Activated CD8-positive, alpha-beta memory T cell treated with anti-CD3 and anti-CD28 coated beads for 36 hours (primary cell): ENCODE results near the gene CARD11. TPM values are rescaled to one million over a fixed set of nuclear protein-coding genes. Genes with fewer than 3 reads are reported as not detected.
"Not testable (repeated sequence)": the region's sequence is repeated elsewhere in the genome, so short reads cannot be mapped to it uniquely, and the experiment has no call there.

Experiments
- CTCF ChIA-PET: fragments of 350-600 bp; sonication (Branson Sonifier 250); formaldehyde crosslinking; loops from one replicate; lab custom pipeline; 2021; ENCODE audit warnings: antibody characterized with exemption; lab: Charles Lee
- POLR2A ChIA-PET: fragments of 350-600 bp; sonication (Branson Sonifier 250); formaldehyde crosslinking; loops from one replicate; lab custom pipeline; 2021; ENCODE audit warnings: antibody characterized with exemption; lab: Charles Lee
- total RNA-seq, 2 experiments: library from RNA; stranded (reverse); gene quantifications; one replicate each; pipeline ENCODE4 v1.2.3, GENCODE V29; 2021

The CARD11 gene
- total RNA-seq, 2 experiments from 2014 or later, result 82.5 to 85.4 TPM

DNA sequence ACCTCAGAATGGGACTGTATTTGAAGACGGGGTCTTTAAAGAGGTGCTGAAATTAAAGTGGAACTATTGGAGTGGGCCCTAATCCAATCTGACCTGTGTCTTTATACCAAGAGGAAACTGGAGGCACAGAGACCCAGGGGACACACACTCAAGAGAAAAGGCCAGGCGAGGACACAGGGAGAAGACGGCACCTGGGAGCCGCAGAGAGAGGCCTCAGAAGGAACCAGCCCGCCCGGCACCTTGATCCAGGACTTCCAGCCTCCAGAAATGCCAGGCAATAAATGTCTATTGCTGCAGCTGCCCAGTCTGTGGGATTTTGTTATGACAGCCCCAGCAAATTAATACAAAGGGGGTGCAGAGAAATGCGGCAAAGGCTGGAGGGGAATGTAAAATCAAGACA, 10.5 kb downstream of the CARD11 start:
- ChIA-PET POLR2A (interaction anchor here (0.7 kb wide), 1 partner anchor 35 kb away, joined by 5 read pairs; no protein-coding TSS in a partner anchor), CTCF (no interaction called here)

- ChIA-PET CTCF (no interaction called here), POLR2A (no interaction called here)
Observed at GRCh38 chr7:3032256-3032655, 11.4 kb downstream of the CARD11 start.

GRCh38 chr7:3029138-3029537, 14.5 kb downstream of the CARD11 start:
- ChIA-PET CTCF (interaction anchor here (0.7 to 1.3 kb wide), 3 partner anchors 11 to 1330 kb away, joined by 3 to 5 read pairs (median 4); no protein-coding TSS in a partner anchor), POLR2A (no interaction called here)

- ChIA-PET CTCF (interaction anchor here (0.7 to 1.5 kb wide), 5 partner anchors 11 to 1330 kb away, joined by 3 to 5 read pairs (median 3); no protein-coding TSS in a partner anchor), POLR2A (no interaction called here)
Observed at GRCh38 chr7:3028758-3029093, 14.9 kb downstream of the CARD11 start.

- ChIA-PET CTCF (interaction anchor here (0.7 to 1.5 kb wide), 7 partner anchors 12 to 1331 kb away, joined by 3 to 5 read pairs (median 3); no protein-coding TSS in a partner anchor), POLR2A (interaction anchor here (0.7 to 0.8 kb wide), 2 partner anchors 134 to 673 kb away, joined by 3 to 6 read pairs; no protein-coding TSS in a partner anchor)
Observed at GRCh38 chr7:3028071-3028757, 15.5 kb downstream of the CARD11 start.

DNA sequence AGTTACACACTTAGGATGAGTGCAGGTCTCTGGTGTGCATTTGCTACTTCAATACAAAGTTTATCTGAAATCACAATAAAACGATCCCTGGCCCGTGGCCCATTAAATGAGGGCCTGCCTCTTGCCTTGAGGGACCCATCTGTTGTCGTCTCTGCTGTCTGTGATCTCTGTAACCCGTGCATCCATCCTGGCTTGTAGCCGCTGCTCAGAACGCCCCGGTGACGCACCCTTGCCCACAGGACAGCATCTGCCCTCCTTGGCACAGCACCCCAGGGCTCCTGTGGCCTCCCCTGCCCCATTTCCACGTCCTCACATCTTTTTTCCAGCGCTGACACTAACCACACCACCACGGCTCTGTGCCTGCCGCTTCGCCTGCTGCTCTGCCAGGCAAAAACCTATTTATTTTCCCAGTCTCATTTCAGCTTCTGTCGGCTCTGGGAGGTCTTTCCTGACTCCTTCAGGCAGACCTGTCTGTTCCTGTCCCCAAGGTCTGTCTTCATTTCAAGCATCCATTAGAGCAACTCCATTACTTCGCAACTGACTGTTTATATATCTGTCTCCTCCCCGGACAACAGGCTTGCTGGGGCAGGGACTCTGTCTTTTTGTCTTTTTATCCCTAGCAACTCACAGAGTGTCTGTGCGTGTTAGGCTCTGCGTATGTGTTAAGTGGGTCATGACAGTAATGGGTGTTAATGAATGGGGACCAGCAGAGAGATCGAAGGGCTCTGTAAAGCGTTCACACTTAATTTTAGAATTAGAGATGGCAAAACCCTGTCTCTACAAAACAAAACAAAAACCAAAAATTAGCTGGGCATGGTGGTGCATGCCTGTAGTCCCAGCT, 16.4 kb downstream of the CARD11 start:
- CTCF ChIA-PET, result interaction anchor here (0.6 to 1.5 kb wide), 5 partner anchors 12 to 86 kb away, joined by 3 to 4 read pairs (median 4); no protein-coding TSS in a partner anchor

GRCh38 chr7:3025616-3026015, 18.1 kb downstream of the CARD11 start:
- ChIA-PET POLR2A (no interaction called here), CTCF (no interaction called here)

More for the DNA sequence above, 16.4 kb downstream of the CARD11 start:
- POLR2A ChIA-PET, result no interaction called here

DNA sequence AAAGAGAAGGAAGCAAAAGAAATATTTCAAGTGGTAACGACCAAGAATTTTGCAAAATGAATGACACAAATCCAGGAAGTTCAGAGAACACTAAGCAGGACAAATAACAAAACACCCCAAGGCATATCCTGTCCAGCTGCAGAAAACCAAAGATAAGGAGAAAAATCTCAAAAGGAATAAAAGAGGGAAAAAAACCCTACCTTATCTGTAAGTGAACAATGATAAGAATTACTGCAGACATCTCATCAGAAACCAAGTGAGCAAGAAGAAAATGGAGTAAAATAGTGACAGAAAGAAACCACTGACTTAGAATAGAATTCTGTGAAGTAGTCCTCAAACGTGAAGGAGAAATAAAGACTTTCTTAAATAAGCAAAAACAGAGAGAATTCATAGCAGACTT, 21.8 kb downstream of the CARD11 start:
- ChIA-PET CTCF (no interaction called here), POLR2A (no interaction called here)

DNA sequence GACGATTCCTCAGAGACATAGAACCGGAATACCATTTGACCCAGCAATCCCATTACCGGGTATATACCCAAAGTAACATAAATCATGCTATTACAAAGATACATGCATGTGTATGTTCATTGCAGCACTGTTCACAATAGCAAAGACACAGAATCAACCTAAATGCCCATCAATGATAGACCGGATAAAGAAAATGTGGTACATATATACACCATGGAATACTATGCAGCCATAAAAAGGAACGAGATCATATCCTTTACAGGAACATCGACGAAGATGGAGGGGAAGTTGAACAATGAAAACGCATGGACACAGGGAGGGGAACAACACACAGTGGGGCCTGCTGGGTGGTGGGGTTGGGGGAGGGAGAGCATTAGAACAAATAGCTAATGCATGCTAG, 22.4 kb downstream of the CARD11 start:
- CTCF ChIA-PET, result not testable (repeated sequence)

GRCh38 chr7:3020416-3020815, 23.3 kb downstream of the CARD11 start:
- CTCF ChIA-PET, result no interaction called here
- POLR2A ChIA-PET, result no interaction called here

More for the DNA sequence above, 22.4 kb downstream of the CARD11 start:
- POLR2A ChIA-PET, result not testable (repeated sequence)

DNA sequence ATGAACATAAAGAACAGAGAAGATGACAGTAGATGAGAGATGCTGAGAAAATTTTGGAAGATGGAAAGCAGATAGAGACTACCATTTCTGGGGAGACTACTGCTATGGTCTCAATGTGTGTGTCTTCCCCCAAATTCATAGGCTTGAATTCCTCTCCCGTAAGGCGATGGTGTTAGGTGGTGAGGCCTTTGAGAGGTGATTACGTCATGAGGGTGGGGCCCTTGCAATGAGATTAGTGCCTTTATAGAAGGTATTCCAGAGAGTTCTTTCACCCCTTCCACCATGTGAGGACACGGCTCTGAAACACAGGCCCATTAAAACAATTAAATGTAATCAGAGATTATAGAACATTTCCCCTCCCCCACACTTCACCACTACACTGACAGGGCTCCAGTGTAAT, 23.9 kb downstream of the CARD11 start:
- ChIA-PET POLR2A (no interaction called here), CTCF (no interaction called here)

DNA sequence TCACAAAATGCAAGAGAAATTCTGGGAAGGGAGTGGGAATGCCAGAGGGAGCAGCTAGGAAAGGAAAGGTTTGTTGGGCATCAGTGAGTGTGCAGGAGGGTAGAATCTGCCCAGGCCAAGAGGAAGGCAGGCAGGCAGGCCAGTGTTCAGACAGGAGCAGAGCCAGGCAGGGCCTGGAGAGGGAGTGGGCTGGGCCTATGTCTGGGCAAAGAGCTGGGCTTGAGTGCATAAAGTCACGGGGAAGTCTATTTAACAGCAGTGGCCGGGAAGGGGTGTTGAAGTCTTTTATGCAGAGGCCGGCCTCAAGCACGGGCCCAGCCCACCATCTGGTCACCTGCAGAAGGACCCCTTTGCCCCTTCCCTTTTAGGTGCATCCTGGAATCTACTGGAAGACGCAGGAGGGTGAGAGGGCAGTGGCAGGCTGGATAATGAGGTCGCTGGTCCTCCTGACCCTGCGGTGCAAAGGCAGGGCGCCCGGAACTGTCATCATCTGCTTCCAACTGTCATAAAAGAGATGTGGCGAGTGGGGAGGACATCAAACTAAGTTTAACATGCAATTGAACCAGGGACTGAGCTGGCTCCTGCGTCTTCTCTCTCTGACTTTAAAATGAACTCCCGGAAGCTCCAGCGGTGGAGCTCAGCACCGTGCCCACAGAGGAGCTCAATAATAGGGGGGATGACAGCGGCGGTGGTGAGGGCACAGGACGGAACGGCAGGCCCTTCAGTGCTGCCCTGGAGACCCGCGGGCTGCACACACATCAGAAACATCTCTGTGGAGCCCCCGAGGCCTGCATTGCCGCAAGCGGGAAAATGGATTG, 29.5 kb downstream of the CARD11 start:
- POLR2A ChIA-PET, result no interaction called here
- CTCF ChIA-PET, result no interaction called here

GRCh38 chr7:3011211-3011852, 32.3 kb downstream of the CARD11 start:
- ChIA-PET POLR2A (no interaction called here), CTCF (no interaction called here)

DNA sequence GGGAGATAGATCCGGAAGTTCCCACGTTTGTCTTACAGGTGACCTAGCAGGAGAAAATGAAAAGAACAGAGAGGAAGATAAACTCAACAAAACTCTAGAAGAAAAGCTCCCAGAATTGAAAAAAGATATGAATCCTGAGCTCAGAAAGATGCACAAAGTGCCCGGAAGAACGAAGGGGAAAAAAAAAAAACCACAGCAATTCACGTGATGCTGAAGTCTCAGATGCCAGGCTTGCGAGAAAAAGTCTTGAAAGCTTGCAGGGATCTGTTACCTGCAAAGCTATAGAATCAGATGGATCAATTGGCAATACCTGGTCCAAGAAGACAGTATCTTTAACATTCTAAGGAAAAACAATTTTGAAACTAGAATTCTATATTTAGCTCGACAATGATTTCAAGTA, 33.5 kb downstream of the CARD11 start:
- POLR2A ChIA-PET, result interaction anchor here (0.6 kb wide), 1 partner anchor 451 kb away, joined by 5 read pairs; no protein-coding TSS in a partner anchor

GRCh38 chr7:3009086-3009485, 34.6 kb downstream of the CARD11 start:
- ChIA-PET CTCF (no interaction called here), POLR2A (no interaction called here)

More for the DNA sequence above, 33.5 kb downstream of the CARD11 start:
- CTCF ChIA-PET, result interaction anchor here (0.7 kb wide), 1 partner anchor 56 kb away, joined by 3 read pairs; no protein-coding TSS in a partner anchor

DNA sequence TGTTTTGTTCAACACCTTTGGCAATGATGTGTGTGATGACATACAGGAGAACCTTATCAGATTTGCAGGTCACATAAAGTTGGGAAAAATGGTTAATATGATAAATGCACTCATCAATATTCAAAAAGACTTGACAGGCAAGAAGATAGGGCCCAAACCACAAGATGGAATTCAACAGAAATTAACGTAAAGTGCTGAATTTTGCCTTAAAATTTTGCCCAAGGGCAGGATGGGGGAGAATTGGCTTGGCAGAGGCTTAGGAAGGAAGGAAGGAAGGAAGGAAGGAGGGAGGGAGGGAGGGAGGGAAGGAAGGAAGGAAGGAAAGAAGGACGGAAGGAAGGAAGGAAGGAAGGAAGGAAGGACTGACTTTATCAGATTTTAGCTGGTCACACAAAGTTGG, 35.3 kb downstream of the CARD11 start:
- POLR2A ChIA-PET, result no interaction called here
- CTCF ChIA-PET, result no interaction called here

- POLR2A ChIA-PET, result no interaction called here
- CTCF ChIA-PET, result no interaction called here
Observed at GRCh38 chr7:3007696-3008095, 36.0 kb downstream of the CARD11 start.

DNA sequence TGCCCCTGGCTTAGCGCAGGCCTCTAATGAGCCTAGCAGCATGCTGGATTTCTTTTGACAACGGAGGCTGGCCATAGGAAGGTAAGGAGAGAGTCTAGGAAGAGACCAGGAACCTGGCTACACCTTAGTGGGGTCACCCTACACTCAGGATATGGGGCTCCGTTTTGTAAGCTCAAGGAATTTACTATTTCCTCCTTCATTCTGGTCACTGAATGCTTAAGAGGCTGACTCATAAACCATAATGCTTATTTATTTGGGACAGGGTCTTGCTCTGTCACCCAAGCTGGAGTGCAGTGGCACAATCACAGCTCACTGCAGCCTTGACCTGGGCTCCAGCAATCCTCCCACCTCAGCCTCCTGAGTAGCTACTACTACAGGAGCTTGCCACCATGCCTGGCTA, 38.4 kb downstream of the CARD11 start:
- CTCF ChIA-PET, result no interaction called here
- POLR2A ChIA-PET, result no interaction called here

DNA sequence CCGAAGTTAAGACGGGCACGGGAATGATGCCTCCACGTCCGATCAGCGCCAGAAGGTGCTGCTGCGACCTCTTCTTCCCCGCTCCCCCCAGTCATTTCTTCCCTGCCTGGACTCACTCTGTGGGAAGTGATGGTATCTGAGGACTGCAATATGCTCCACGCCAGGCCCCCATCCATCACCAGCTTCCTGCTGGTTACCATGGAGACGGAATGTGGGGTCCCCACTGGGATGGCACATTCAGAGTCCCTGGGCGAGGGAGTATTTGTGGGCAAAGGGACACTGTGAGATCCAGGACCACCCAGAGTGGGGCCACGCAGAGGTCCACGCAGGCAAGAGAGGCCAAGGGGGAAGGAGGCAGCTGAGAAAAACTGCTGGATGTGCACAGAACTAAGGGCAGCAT, 39.7 kb downstream of the CARD11 start:
- ChIA-PET CTCF (interaction anchor here (1.8 kb wide), 1 partner anchor 139 kb away, joined by 9 read pairs; no protein-coding TSS in a partner anchor), POLR2A (no interaction called here)
